NOMO-1 treated with DMSO at 0.1 percent for 48 hours (cell line): ENCODE results near the gene CLEC18B.
A peak's percentile ranks its signal among the peaks of the same experiment; 100 is the strongest.
"Not testable (repeated sequence)": the region's sequence is repeated elsewhere in the genome, so short reads cannot be mapped to it uniquely, and the experiment has no call there.

Experiments
- DNase-seq: peaks from one replicate; lab custom pipeline; 2025; ENCODE audit not compliant: unreplicated experiment; lab: John Stamatoyannopoulos, UW

Gene CLEC18B

GRCh38 chr16:74407362-74407705 is 13.9 kb downstream of the CLEC18B start:
- DNase-seq = not testable (repeated sequence)

- DNase-seq = not testable (repeated sequence)
Measured at GRCh38 chr16:74406600-74407361, 14.5 kb downstream of the CLEC18B start.

- DNase-seq = not testable (repeated sequence)
Measured at GRCh38 chr16:74404148-74404933, 16.9 kb downstream of the CLEC18B start.

- DNase-seq = not testable (repeated sequence)
Measured at GRCh38 chr16:74400238-74400637, 21.0 kb downstream of the CLEC18B start.

GRCh38 chr16:74398212-74398895 is 22.9 kb downstream of the CLEC18B start:
- DNase-seq = not testable (repeated sequence)

- DNase-seq = not testable (repeated sequence)
Measured at GRCh38 chr16:74396521-74397017, 24.7 kb downstream of the CLEC18B start.

GRCh38 chr16:74394604-74395003 is 26.7 kb downstream of the CLEC18B start:
- not testable (repeated sequence) for DNase-seq

- not testable (repeated sequence) for DNase-seq
Measured at GRCh38 chr16:74394131-74394530, 27.1 kb downstream of the CLEC18B start.

- DNase-seq = not testable (repeated sequence)
Measured at GRCh38 chr16:74391454-74392050, 29.7 kb downstream of the CLEC18B start.

GRCh38 chr16:74382339-74383034 is 38.8 kb downstream of the CLEC18B start:
- not testable (repeated sequence) for DNase-seq

GRCh38 chr16:74373847-74374184 is 47.5 kb downstream of the CLEC18B start:
- not testable (repeated sequence) for DNase-seq

- no peak for DNase-seq
Measured at GRCh38 chr16:74372953-74373846, 48.1 kb downstream of the CLEC18B start.

- no peak for DNase-seq
Measured at GRCh38 chr16:74372369-74372768, 48.9 kb downstream of the CLEC18B start.

GRCh38 chr16:74370338-74371135 is 50.7 kb downstream of the CLEC18B start:
- not testable (repeated sequence) for DNase-seq

GRCh38 chr16:74368002-74368911 is 53.0 kb downstream of the CLEC18B start:
- DNase-seq = peak; percentile 79

GRCh38 chr16:74367469-74368001 is 53.7 kb downstream of the CLEC18B start:
- DNase-seq = peak; percentile 24
